ENCODE data around the gene TMEM128.
"Not testable (repeated sequence)": the region's sequence is repeated elsewhere in the genome, so short reads cannot be mapped to it uniquely, and the experiment has no call there.

The TMEM128 gene

DNA sequence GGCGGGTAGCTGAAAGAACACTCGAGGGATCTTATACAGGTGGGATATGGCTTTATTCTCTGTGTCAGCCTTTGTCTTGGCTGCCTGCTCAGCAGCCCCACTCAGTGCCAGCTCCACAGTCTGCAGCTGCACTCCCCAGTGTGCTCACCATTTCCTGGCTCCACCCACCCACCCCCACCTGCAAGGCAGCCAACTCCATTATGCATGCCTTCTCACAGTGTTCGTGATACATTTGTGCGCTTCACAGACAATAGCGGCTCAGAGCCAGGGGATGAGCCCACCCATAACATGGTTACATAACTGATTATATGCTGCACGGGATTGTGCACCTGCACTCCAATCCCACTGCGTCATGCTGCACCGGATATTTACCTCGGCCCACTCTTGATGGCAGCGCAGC lies 8.8 kb upstream of the TMEM128 start:
- peak in 4 of 58 donors; percentile 5 to 29 (median 16) for DNase-seq

DNA sequence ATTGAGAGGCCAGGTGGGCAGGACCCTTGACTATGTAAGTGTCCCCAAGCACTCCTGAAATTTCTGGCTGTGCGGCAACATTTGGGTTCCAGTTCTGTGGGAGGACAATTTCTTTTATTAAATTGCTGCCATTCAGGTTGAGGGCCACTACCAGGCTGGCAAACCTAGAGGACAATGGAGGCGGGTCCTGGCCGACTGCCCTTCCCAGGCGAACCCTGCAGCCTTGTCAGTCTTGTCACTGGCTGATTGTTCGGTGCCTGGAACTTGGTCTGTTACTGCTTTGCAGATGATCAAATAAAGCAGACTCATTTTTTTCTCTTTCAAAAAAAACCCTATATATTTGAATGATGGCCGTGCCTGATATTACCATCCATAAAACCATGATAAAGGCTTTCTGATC lies 6.6 kb upstream of the TMEM128 start:
- peak in 49 of 58 donors; percentile 8 to 89 (median 58) for DNase-seq

DNA sequence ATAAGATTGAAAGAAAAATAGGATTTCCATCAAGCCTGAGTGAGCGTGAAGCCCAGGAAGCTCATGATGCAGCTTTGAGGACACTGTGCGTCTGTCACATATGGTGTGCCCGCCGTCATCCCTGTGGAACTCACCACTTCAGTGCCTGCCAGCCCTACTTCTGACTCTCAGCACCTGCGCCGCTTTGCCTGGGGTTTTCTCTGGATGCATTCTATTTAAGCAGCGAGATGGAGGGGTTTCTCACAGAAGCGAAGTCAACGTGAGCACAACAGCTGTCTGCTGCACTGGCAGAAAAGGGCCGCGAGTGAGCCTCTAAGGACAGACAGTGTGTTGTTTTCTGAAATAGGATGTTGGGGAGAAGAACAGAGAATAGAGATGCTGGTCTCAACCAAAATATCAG lies 6.2 kb upstream of the TMEM128 start:
- DNase-seq, result peak in 14 of 58 donors; percentile 5 to 55 (median 18)

DNA sequence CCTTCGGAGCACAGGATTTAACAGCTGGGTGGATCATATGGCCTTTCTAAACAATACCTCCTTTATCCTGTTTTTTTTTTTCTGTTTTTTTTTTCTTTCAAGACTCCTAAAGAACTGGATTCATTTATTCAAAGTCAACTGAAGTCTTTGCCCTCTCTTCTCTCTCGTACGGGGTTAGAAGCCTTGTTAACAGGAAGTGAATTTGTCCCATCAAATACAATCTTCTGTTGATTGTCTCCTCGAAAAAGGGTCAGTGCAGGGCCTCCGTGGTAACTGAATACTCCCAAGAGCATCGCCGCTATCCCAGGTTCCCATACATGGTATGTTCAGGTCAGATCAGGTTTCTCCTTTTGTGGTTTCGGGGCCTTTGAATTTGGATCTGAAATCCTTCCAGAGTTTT lies 1.8 kb upstream of the TMEM128 start:
- DNase-seq, result no peak

DNA sequence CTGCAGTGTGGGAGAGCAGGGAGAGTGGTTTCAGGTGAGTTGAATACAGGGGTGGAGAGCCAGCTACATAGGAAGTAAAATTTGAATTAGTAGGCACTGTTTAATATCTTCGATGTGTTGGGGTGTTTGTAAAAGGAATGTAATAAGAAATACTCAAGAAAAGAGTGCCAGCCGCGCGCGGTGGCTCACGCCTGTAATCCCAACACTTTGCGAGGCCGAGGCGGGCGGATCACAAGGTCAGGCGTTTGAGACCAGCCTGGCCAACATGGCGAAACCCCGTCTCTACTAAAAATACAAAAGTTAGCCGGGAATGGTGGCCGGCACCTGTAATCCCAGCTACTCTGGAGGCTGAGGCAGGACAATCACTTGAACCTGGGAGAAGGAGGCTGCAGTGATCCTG lies 1.3 kb upstream of the TMEM128 start:
- not testable (repeated sequence) for DNase-seq

DNA sequence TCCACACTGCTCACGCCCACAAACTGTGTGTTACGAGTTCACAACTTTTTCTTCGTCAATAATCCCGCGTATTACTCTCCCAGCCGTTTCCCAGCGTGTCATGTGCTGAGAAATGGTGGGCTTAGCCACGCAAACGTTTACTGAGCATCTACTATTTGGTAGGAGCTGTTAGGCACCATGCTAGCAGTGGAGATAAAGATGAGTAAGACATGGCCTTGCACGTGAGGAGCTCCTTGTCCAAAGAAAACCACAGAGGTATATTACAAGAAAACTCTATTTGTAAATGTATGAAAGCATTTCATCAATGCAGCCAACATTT lies 821 bp upstream of the TMEM128 start:
- peak in 1 of 58 donors; percentile 47 for DNase-seq

DNA sequence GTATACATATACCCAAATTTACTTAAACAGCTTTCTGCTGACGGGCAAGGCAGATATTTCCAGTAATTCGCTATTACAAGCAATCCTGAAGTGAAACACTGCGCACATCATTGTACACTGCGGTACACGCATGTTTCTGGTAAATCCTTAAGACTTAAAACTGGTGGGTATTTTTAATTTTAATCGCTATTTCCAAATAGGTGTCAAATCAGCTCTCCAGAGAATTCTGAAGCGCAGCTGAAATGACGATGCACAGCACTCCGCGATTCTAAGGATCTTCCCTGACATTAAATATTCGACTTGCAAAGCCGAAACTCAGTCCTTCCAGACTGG lies 361 bp downstream of the TMEM128 start:
- peak in 1 of 58 donors; percentile 64 for DNase-seq

DNA sequence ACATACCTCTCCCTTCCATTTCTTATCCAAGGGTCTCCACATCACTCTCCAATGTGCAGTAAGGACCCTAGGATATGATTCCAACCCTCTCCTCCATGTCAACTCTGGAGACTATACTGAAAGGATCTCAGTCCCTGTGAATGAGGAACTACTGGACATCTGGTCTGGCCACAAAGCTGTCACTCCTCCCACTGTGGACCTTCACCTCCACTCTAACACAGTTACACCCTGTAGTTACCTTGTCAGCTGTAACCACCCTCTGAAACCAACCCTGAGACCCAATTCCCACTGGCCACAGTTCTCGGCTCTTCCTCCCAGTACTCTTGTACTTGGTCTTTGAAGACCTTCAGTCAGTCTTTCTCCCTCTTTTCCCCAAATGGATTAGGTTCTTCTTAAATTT lies 2.9 kb downstream of the TMEM128 start:
- DNase-seq, result no peak

DNA sequence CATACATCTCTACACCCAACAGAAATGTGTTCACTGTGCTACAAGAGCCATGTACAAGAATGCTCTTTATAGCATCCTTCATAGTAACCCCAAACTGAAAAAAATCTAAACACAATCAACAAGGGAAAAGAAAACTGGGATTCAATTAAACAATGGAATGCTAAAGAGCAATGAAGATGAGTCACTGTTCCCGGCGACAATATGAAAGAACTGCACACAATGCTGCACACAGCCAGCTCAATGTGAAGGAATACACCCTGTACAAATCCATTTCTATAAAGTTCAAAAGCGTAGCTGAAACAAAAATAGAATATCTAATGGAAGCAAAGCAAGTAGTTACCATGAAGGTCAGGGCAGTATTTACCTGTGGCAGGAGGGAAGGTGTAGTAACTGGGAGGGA lies 8.5 kb downstream of the TMEM128 start:
- DNase-seq, result not testable (repeated sequence)

DNA sequence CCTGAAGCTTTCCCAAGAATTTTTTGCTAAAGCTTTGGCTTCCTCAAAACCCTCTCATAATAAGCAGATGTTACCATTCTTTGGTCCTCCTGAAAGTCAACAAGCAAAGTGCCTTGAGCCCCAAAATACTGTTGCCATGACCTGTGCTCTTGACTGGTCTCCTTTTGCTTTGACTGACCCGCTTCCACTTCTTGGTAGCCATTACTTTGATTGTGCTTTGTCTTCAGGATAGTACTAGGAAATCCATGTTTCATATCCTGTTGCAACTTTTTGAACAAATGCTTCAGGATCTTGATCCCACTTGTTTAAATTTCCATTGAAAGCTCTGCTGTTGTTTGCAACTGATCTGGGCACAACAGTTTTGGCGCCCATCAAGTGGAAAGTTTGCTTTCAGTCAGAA lies 14.4 kb downstream of the TMEM128 start:
- DNase-seq, result no peak

DNA sequence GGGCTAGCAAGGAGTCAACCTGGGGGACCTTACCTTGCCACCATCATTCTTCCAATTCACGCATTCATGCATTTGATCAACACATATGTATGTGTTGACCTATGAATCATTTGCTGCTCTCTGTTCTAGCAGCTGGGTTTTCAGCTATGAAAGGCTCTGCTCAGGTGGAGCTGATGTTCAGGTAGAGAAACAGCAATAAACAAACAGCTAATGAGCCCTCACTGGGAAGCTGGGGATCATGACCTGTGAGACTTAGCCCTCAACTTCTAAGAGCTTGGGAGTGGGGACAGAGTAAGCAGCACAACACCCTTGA lies 19.7 kb downstream of the TMEM128 start:
- DNase-seq, result no peak

DNA sequence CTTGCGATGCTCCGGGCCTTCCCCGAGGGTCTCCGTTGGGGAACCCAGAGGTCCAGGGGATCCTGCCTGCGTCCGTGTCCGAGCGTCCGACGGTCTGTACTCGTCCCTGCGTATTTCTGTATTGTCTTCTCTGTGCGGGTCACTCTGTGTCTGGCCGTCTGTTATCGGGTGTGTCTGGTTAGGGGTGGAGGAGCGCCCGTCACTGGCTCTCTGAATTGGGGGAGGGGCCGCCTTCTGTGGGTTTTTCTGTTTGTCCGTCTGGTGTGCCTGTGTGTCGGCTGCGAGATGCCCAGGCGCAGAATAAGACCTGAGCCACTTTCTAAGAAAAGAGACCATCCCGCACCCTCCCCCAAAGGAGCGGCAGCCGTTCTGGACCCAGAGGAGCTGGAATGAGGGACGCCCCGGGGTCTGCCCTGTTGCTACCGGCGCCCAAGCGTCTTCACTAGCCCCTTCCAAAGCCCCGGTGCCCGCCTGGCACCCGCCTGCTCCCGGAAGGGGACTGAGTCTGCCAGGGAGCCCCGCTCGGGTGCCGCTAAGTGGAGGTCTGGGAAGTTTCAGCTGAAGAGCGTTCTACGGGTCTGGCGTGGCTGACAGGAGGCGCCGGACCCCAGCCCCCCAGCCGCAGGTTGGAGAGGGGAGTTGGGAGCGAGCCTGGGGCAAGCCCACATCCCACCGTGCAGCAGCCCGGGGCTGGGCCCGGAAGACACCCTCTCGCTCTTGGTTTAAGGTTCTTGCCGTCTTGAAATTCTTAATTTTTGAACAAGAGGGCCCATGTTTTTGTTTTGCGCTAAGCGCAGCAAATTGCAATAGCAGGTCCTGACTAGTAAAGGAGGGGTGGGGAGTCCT lies 20.3 kb downstream of the TMEM128 start:
- DNase-seq, result no peak

DNA sequence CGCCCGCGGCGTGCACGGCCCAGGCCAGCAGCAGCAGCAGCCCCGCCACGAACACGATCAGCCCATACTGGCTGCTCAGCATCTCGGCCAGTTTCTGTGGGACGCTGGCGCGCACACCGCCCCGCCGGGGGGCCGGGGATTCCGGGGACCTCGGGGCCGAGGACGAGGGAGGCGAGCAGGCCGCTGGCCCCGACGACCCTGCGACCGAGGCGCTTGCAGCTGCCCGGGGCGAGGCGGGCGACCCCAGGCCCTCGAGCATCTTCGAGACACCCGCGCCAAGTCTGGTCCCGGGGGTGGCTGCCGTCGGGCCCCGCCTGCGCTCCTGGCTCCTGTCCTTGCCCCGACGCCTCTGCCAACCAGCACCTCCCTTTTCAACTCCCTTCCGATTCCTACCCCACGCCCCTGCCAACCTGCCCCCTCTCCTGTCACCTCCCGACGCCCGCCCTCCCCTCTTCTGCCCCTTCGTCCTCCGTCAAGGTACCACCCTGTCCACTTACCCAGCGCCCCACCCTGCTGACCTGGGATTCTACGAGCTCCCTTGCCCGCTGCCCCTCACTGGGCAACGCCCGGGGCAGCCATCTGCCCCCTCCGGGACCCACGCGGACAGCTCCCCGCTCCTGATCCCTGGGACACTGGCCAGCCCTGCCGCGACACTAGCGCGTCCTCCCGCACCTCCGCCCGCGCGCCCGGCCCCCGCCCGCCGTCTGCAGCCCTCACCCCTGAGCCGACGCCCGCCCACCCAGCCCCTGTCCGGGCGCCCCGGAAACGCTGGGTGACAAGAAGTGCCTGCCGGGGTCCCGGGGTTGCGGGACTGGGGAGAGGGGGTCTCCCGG lies 21.2 kb downstream of the TMEM128 start, which contains the start of gene OTOP1:
Gene OTOP1, minus strand, starts transcription at position 324 of the 833 bp plus-strand sequence. Its CDS starts 65 bp downstream, at position 259.
- no peak for DNase-seq

DNA sequence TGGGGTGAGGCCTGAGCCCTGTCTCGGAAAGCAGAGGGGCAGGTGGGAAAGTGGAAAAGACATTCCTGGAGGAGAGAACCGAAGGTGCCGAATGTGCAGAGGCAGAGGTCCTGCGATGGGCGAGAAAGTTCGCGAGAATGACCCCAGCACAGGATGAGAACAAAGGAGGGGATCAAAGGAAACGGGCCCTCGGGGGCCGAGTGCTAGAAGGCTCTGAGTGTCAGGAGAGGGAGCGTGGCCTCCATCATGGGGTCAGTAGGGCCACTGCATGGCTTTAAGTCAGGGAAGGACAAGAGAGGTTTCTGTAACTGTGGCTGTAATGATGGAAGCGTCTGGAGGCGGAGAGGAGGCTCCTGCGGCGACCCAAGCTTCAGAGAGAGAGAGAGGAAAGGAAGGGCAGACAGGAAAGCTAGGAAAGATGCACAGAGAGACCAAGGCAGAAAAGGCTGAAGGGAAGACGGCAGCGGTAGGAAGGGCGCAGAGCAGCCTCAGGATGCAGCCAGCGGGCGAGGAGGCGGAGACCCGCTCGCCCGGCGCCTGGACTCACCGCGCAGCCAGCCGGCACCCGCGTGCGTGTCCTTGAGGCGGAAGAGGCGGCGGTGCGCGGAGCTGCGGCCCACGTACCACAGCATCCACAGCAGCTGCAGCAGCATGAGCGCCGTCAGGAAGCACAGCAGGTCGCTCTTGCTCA lies 22.0 kb downstream of the TMEM128 start:
- DNase-seq, result no peak

DNA sequence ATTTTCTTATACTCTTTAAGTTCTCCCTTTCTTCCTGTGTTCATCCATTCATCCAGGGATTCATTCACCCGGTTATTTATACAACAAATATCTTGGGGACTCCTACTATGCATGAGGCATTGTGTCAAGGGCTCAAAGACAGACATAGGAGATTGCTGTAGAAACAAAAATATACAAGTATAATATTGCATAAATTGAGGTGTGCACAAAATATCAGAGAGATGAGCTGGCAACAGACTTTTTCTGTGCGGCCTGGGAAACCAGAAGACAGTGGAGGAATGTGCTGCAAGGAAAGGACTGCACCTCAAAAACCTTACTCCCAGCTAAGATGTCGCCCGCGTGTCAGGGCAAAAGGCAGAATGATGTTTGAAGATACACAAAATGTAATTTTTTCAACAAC lies 30.9 kb downstream of the TMEM128 start:
- no peak for DNase-seq

DNA sequence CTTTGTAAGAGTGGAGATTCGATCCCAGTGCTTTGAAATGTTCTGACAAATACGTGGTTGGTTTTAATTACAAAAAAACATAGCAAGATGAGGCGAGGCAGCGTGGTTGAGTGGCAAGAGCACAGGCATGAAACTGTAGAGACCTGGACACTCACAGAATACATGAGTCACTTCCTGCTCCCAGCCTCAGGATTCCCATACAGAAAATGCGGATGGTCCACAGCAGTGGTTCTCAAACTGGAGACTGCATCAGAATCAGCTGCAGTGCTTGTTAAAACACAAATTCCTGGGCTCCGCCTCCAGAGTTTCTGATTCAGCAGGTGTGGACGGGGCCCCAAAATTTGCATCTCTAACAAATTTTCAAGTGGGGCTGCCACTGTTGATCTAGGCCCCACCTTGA lies 31.4 kb downstream of the TMEM128 start:
- no peak for DNase-seq

DNA sequence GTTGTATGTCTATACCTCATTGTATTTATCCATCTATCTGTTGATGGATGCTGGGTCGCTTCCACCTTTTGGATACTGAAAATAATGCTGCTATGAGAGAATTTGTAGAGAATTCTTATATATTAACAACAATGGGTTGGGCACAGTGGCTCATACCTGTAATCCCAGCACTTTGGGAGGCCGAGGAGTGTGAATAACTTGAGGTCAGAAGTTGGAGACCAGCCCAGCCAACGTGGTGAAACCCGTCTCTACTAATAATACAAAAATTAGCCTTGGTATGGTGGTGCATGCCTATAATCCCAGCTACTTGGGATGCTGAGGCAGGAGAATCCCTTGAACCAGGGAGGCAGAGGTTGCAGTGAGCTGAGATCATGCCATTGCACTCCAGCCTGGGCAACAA lies 34.3 kb downstream of the TMEM128 start:
- DNase-seq, result not testable (repeated sequence)

DNA sequence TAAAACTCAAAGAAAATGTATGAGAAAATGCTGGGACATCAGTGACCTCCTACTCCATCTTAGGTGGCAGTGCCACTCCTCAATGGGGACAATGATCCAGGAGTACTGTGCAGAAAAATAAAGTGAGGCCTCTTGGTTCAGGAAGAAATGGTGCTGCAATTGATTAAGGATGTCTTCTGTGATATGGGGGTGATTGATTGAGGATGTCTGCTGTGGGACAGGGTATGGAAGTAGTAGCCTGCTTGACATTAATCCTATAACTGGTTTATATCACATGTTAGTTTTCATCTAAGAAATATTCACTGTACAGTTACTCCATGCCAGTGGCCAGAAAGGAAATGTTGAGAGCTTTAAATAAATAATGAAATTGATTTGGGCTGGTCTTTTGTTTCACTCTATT lies 41.8 kb downstream of the TMEM128 start:
- DNase-seq, result no peak

DNA sequence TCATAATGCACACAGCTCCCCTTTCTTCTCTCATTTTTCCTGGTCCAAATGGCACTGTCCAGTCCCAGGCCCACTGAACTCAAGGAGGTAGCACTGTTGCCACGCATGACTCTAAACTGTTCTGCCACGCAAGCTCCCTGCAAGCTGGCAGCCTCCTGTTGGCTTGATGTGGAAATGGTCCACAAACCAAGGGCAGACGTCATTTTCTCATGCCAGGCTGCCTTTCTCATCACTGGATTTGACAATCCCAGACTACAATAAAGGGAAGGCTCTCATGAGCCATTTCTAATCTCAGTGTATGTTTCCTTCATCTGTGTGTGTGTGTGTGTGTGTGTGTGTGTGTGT lies 43.6 kb downstream of the TMEM128 start:
- DNase-seq, result no peak

DNA sequence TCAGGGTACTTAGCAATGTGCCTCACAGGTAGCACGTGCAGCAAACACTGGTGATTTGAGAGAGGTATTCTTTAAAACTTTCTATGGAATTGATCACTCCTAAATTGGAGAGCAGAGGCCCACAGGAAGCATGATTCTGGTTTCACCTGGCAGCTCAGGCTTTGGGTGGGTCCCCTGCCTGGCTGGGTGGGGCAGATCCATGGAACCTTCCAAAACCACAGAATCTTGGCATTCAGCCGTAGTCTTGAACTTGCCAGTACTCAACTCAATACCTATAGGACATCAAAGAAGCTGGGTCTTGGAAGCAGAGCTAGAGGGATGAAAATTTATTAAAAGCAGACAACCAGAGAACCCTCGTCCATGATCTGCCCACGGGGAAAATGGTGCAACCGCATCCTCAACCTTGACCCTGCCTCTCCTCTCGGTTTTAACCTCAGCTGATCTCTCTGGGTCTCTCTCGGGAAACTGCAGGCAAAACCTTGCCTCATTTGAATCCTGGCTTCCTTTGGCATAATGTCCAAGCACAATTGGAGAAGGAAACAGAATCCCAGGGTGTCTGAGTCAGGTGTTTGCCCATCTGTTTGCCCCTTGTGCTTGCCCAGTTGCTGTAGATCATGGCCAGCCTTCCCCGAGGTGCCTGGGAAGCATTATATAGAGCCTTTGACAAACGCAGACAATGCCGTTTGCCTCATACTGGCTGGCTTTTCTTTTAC lies 44.2 kb downstream of the TMEM128 start:
- DNase-seq, result no peak

DNA sequence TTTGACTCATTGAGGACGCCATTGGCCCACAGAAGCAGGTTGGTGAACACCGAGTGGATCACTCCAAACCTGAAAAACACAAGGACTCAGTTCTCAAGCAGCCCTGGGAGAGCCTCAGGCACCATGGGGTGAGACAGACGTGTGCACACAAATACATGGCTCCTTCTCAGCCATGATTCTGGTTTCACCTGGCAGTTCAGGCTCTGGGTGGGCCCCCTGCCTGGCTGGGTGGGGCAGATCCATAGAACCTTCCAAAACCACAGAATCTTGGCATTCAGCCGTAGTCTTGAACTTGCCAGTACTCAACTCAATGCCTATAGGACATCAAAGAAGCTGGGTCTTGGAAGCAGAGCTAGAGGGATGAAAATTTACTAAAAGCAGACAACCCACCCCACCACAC lies 45.5 kb downstream of the TMEM128 start:
- no peak for DNase-seq

DNA sequence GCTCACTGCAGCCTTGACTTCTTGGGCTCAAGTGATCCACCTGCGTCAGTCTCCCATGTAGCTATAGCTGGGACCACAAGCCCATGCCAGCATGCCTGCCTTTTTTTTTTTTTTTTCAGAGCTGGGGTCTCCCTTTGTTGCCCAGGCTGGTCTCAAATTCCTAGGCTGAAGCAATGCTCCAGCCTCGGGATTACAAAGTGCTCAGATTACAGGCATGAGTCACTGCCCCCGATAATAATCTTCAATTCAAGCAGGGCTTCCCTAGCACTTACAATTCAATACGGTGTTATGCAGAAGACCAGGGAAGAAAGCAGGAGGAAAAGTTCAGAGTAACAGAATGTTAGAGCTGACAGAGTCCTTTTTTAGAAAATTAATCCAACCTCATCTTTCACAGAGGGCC lies 47.4 kb downstream of the TMEM128 start:
- DNase-seq, result no peak

Data from anterior cingulate cortex (tissue), 58 donors.